Spinal cord (tissue), 10 donors: ENCODE results near the gene TBC1D21. TPM values are rescaled to one million over a fixed set of nuclear protein-coding genes. Genes with fewer than 3 reads are reported as not detected.

Experiments
- DNase-seq, 6 donors: peaks; one replicate each; pipeline versions ENCODE4 v3.0.0 to v3.0.0-alpha.2; 2013 to 2015; ENCODE audit warnings: low spot score in 6 of 6, low read depth in 4 of 6
- H3K27ac ChIP-seq: one replicate; pipeline ENCODE4 v1.5.1; 2013; ENCODE audit warnings: low read depth, low read length, control low read depth
- H3K27me3 ChIP-seq: one replicate; pipeline ENCODE4 v1.6.1; 2013; ENCODE audit warnings: low read length; ENCODE audit not compliant: control insufficient read depth, insufficient read depth
- H3K36me3 ChIP-seq: one replicate; pipeline ENCODE4 v1.6.1; 2013; ENCODE audit warnings: low read length; ENCODE audit not compliant: control insufficient read depth, insufficient read depth
- H3K4me1 ChIP-seq: one replicate; pipeline ENCODE4 v1.6.1; 2013; ENCODE audit warnings: low read length; ENCODE audit not compliant: control insufficient read depth, insufficient read depth
- H3K4me3 ChIP-seq: one replicate; pipeline ENCODE4 v1.5.1; 2013; ENCODE audit warnings: low read depth, low read length, control low read depth
- H3K9me3 ChIP-seq: one replicate; pipeline ENCODE4 v1.6.1; 2013; ENCODE audit warnings: low read length; ENCODE audit not compliant: control insufficient read depth, insufficient read depth
- WGBS: methylation state at CpG from one replicate; pipeline ENCODE4 v1.1.5; 2013; ENCODE audit warnings: missing lambda C conversion rate; ENCODE audit not compliant: insufficient coverage; 5-methylcytosine and 5-hydroxymethylcytosine counted together
- polyA plus RNA-seq, 2 donors: library from polyadenylated mRNA; unstranded; fragments of 120-200 nt; gene quantifications; one replicate each; pipeline ENCODE4 v1.2.1, GENCODE V29; 2013; ENCODE audit not compliant: insufficient read length in 2 of 2
- total RNA-seq, 2 donors: library from RNA; depleted of rRNA in 1 of 2; stranded (reverse); fragments of 120-200 nt in 1 of 2; fragments of >200 nt in 1 of 2; gene quantifications; one replicate each; pipeline versions ENCODE4 v1.2.3 to v1.2.4, GENCODE V29; 2013 to 2014
- donor health status: healthy.

TBC1D21 gene
- total and polyA plus RNA-seq, 4 donors: not detected

- Histone ChIP-seq H3K36me3 (no peaks in the 10 kb centered on the region), H3K4me3 (no peak overlapping the region), H3K27me3 (no peaks in the 10 kb centered on the region), H3K27ac (no peak overlapping the region), H3K4me1 (peaks cover 44% of the 10 kb centered on the region), H3K9me3 (no peaks in the 10 kb centered on the region)
- DNase-seq: peak in 1 of 6 donors; percentile 67
- 52% methylated on average over 2 of the region's 4 CpGs for WGBS
These were observed 48.0 kb downstream of the TBC1D21 start for GRCh38 chr15:73921254-73921925.

- H3K9me3 ChIP-seq: no peaks in the 10 kb centered on the region
- peaks cover 2% of the 10 kb centered on the region for H3K27me3 ChIP-seq
- WGBS: 33% methylated on average over 10 of the region's 19 CpGs
- peaks cover 51% of the 10 kb centered on the region for H3K4me1 ChIP-seq
- peak in 2 of 6 donors; percentile 60 to 75 for DNase-seq
- H3K27ac ChIP-seq: peak overlapping the region; percentile 62
- no peaks in the 10 kb centered on the region for H3K36me3 ChIP-seq
- no peak overlapping the region for H3K4me3 ChIP-seq
These were observed 49.1 kb downstream of the TBC1D21 start for GRCh38 chr15:73922186-73923151.

GRCh38 chr15:73923156-73923487 is 49.8 kb downstream of the TBC1D21 start:
- no peaks in the 10 kb centered on the region for H3K9me3 ChIP-seq
- 32% methylated on average over 6 of the region's 7 CpGs for WGBS
- no peaks in the 10 kb centered on the region for H3K36me3 ChIP-seq
- H3K27ac ChIP-seq: peak overlapping the region; percentile 62
- DNase-seq: no peak
- peaks cover 7% of the 10 kb centered on the region for H3K27me3 ChIP-seq
- H3K4me1 ChIP-seq: peaks cover 56% of the 10 kb centered on the region
- no peak overlapping the region for H3K4me3 ChIP-seq

- Histone ChIP-seq H3K36me3 (no peaks in the 10 kb centered on the region), H3K27me3 (peaks cover 10% of the 10 kb centered on the region), H3K27ac (peak overlapping the region; percentile 3), H3K9me3 (no peaks in the 10 kb centered on the region), H3K4me3 (no peak overlapping the region), H3K4me1 (peaks cover 59% of the 10 kb centered on the region)
- no peak for DNase-seq
- 61% methylated on average over 5 of the region's 6 CpGs for WGBS
These were observed 50.3 kb downstream of the TBC1D21 start for GRCh38 chr15:73923488-73924164.

- no peaks in the 10 kb centered on the region for H3K9me3 ChIP-seq
- DNase-seq: peak in 2 of 6 donors; percentile 49 to 78
- peak overlapping the region; percentile 3 for H3K27ac ChIP-seq
- H3K4me3 ChIP-seq: no peak overlapping the region
- peaks cover 17% of the 10 kb centered on the region for H3K27me3 ChIP-seq
- H3K36me3 ChIP-seq: no peaks in the 10 kb centered on the region
- H3K4me1 ChIP-seq: peaks cover 65% of the 10 kb centered on the region
- 28% methylated on average over 12 of the region's 12 CpGs for WGBS
These were observed 51.0 kb downstream of the TBC1D21 start for GRCh38 chr15:73924171-73924921.

GRCh38 chr15:73925848-73926218 is 52.5 kb downstream of the TBC1D21 start:
- Histone ChIP-seq H3K4me3 (no peak overlapping the region), H3K36me3 (no peaks in the 10 kb centered on the region), H3K27me3 (peaks cover 21% of the 10 kb centered on the region), H3K9me3 (no peaks in the 10 kb centered on the region), H3K4me1 (peaks cover 74% of the 10 kb centered on the region), H3K27ac (no peak overlapping the region)
- WGBS: 72% methylated on average over 7 of the region's 8 CpGs
- no peak for DNase-seq

GRCh38 chr15:73926219-73927002 is 53.0 kb downstream of the TBC1D21 start, which contains the start of gene LOXL1:
TSS of gene LOXL1 (plus strand) at chr15:73926462. CDS start at chr15:73926784, 322 bp downstream.
- H3K9me3 ChIP-seq: no peaks in the 10 kb centered on the region
- no peaks in the 10 kb centered on the region for H3K36me3 ChIP-seq
- H3K4me3 ChIP-seq: peak within 1 kb of the TSS; percentile 36
- DNase-seq: peak in 2 of 6 donors; percentile 76 to 82
- H3K27ac ChIP-seq: peak within 1 kb of the TSS; percentile 57
- 5% methylated on average over 47 of the region's 47 CpGs for WGBS
- peaks cover 21% of the 10 kb centered on the region for H3K27me3 ChIP-seq
- peaks cover 75% of the 10 kb centered on the region for H3K4me1 ChIP-seq

GRCh38 chr15:73927003-73927475 is 53.7 kb downstream of the TBC1D21 start:
- H3K27ac ChIP-seq: no peak overlapping the region
- H3K27me3 ChIP-seq: peaks cover 21% of the 10 kb centered on the region
- under 1% methylated on average over 64 of the region's 65 CpGs for WGBS
- DNase-seq: peak in 2 of 6 donors; percentile 63 to 69
- H3K4me1 ChIP-seq: peaks cover 74% of the 10 kb centered on the region
- no peaks in the 10 kb centered on the region for H3K36me3 ChIP-seq
- peak overlapping the region; percentile 36 for H3K4me3 ChIP-seq
- no peaks in the 10 kb centered on the region for H3K9me3 ChIP-seq
